GM12801 (cell line): ENCODE data around the gene DRAXIN.

ENCODE experiments used
- TF ChIP-seq, protein P1 (sequence below): IDR thresholded peaks from one replicate; pipeline ENCODE4 v1.5.1; 2011; ENCODE audit warnings: control low read depth; ENCODE audit not compliant: insufficient read length; ENCODE audit errors: extremely low read depth

DRAXIN gene

DNA sequence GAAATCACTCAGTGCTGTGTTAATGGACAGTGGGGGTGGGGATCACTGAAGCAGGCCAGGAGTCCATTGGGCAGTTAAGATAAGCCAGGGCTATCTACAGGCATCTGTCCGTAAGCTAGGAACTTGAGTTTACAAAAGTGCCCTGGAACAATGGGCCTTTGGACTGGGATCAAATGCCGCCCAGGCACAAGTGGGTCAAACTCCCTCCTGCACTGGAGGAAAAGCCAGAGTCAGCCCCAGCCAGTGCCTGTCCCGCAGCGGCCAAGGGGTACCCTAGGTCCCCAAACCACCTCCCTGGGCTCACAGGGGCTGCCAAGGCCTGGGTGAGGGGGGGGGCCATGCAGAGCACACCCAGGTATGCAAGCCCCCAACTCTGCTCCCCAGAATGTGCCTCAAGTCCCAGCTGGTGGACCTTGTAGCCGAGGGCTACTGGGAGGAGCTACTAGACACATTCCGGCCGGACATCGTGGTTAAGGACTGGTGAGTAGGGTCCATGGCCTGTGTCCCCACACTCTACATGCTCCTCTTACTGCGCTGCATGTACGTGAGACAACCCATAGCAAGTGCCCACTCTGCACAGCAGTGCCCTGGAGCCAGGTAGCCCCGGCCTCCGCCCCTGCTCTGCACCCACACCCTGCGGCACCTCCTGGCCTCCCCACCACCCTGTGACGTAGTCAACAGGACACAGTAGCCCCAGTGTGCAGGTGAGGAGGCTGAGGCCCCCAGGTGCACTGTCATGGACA lies 19.8 kb upstream of the DRAXIN start:
- TF ChIP-seq, protein P1, sequence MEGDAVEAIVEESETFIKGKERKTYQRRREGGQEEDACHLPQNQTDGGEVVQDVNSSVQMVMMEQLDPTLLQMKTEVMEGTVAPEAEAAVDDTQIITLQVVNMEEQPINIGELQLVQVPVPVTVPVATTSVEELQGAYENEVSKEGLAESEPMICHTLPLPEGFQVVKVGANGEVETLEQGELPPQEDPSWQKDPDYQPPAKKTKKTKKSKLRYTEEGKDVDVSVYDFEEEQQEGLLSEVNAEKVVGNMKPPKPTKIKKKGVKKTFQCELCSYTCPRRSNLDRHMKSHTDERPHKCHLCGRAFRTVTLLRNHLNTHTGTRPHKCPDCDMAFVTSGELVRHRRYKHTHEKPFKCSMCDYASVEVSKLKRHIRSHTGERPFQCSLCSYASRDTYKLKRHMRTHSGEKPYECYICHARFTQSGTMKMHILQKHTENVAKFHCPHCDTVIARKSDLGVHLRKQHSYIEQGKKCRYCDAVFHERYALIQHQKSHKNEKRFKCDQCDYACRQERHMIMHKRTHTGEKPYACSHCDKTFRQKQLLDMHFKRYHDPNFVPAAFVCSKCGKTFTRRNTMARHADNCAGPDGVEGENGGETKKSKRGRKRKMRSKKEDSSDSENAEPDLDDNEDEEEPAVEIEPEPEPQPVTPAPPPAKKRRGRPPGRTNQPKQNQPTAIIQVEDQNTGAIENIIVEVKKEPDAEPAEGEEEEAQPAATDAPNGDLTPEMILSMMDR: no peak

DNA sequence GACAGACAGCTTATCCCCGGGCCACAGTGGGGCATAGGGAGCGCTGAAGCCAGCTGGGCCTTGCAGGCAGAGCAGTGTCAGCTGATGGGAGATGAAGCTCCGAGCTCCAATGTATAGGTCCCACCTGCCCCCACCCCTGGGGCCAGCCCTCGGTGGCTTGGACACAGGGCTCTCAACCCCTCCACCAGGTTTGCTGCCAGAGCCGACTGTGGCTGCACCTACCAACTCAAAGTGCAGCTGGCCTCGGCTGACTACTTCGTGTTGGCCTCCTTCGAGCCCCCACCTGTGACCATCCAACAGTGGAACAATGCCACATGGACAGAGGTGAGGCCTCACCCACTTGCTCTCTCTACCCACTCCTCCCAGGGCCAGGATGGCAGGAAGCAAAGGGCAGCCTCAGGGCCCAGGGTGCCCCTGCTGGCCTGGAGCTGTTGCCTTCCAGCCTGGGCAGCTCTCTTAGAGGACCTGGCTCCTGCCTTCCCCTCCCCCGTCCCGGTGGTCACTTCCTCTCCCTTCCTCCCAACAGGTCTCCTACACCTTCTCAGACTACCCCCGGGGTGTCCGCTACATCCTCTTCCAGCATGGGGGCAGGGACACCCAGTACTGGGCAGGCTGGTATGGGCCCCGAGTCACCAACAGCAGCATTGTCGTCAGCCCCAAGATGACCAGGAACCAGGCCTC lies 18.3 kb upstream of the DRAXIN start:
- TF ChIP-seq, protein P1: no peak

DNA sequence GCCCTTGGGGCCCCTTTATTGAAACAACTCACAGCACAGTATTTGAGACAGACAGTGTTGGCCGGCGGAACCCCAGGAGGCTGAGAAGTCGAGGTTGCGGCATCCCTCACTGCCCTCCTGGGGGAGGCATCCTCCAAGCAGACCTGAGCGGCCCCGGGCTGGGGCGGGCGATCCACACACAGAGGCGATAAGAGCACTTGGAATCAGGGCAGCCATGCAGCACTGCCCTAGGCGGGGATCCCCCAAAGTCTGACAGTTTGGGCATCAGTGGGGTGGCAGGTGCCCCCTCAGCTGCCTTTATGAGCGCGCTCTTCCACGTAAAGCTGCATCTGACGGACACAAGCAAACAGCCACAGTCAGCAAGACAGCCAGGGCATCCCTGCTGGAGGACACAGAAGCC lies 17.0 kb upstream of the DRAXIN start:
- TF ChIP-seq, protein P1: no peak

DNA sequence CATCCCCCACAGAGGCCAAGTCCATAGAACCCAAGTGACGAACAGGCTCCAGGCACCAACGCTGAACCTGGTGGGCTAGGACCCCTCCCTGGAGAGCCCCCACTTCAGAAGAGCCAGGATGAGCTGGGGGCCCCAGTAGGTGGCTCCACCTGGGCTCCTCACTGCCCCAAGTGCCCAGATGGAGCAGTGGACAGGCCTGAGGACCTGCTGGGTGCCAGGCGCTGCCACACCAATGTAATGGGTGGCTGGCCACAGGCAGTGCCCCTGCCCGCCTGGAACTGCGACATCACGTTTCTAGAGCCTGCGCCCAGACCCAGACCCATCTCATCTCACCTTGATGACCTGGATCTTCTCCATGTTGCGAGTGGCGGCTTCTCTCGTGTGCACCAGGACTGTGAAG lies 16.2 kb upstream of the DRAXIN start:
- TF ChIP-seq, protein P1: no peak

DNA sequence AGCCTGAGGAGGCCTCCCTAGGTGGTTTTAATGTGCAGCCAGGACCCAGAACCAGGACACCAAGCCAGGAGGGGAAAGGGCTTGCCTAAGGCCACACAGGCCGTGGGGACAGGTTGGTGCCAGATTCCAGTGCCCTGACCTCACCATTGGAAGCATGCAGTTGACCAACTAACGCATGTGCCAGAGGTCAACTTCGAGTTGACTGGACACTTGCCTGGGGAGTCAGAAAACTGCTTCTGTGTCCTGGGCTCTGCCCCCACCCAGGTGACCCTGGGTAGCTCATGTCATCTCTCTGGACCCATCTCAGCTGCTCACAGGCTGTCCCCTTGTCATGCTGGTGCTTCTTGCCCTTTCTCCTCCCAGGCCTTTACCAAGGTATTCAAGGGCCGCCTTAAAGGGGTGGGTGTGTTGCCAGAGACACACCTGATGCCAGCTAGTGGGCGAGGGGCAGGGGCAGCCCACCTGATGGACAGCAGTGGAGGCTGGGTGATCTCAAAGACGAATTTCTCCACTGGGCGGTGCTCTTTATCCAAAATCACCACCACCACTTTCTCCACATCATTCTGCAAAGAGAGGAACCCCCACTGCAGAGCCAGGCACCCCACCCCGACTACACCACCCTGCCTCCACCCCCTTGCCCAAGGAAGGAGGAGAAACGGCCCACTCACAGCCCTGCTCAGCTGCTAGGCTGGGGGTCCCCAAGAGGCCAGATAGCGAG lies 15.0 kb upstream of the DRAXIN start:
- TF ChIP-seq, protein P1: no peak

DNA sequence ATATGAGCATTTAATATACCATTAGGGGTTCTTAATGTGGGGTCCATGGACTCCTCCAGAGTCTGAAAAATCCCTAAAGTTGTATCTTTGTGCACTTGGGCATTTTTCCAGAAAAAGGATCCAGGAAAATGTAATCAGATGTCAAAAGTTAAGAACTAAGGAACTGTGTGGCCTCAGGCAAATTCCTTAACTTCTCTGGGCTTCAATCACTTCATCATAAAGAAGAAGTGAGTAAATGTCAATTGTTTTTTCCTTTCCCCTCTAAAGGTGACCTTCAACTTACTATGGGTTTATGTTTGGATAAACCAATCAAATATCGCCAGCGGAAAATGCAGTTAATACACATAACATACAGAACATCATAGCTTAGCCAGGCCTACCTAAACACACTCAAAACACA lies 13.1 kb upstream of the DRAXIN start:
- TF ChIP-seq, protein P1: no peak

DNA sequence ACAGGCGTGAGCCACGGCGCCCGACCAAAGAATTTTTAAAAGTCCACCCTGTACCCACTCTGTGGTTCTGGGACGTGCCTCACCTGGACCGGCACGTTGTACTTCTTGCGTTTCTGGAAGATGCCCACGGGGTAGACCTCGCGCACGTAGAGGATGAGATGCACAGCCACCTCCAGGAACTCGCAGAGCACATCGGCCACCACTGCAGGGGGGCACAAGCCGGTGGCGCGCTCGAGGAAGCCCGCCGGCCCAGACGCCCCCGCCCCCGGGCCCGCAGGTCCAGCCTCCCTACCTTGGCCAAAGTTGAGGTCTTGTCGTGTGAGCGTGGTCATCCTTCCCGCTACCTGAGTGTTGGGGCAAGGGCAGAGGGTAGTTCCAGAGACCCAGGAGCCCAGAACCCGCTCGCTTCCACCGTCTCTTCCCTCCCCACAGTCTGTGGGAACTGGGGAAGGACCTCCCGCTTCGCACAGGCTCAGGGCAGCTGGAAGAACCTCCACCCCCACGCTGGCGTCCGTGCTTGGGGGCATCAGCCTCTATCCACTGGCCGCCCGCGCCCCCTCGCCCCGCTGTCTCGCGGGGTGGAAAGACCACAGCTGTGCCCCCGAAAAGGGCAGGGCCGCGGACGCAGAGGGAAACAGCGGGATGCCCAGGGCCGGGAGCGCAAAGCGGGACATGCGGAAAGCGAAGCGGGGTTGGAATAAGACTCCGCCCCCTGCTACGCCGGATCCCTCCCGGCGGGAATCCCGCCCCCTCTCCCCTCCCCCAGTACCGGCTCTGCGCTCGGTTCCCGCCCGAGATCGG lies 11.0 kb upstream of the DRAXIN start:
- TF ChIP-seq, protein P1: no peak
